ENCODE results near the gene NOP58.
A peak's percentile ranks its signal among the peaks of the same experiment; 100 is the strongest.

The NOP58 gene

DNA sequence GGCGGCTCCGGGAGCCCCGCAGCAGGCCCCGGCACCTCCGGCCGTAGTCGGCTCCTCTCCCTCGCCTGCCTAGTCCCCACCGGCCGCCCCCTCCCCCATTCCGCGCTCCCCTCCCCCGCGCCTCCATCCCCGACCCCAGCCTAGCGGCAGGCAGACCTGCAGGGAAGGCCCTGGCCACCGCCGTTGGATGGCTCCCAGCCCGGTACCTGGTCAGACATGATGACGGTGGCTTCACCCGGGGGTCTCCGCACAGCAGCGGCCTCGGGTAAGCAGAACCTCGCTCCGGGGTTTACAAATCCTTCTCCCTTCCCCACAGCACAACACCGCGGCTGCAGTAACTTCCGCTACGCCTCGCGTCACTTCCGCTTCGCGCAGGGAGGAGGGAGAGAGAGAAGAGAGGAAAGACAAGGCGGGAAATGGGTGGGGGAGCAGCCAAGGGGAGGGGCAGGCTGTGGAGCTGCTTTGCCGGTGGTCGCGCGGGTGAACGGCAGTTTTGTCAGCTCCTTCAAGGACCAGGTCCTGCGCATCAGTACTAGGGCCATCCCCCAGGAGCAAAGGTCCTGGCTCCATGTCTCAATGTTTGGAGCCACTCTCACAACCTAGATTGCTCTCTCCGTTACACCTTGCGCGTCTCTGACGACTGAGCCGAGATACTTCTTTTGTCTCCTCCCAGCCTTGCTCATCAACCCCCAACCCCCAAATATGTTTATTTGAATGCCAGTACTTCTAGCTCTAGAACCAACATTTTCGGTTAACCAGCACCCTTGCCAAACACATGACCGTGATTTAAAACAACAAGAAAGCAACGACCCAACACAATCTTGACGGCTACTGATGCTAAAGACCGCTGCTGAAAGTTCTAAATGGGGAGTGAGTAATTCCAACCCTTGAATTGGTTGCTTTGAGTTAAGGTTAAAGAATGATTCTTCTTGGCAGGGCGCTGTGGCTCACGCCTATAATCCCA is 27.0 kb upstream of the NOP58 start, which contains the start of gene SUMO1:
SUMO1 (minus strand) TSS at position 364 of the 964 bp plus-strand sequence; CDS start at position 218, 146 bp downstream.
- H3K36me3 ChIP-seq (ENCODE audit: control insufficient read depth in 2 of 2, insufficient read depth in 1 of 2, low read length in 2 of 2): peaks cover 0 to 3% of the 10 kb centered on the region in 2 experiments; a peak in 2 of 3 replicates
- peak within 1 kb of the TSS; percentile 90 for H3K4me3 ChIP-seq (ENCODE audit: low read depth, low read length)
- H3K27ac ChIP-seq (ENCODE audit: extremely low read depth, low read depth, low read length): peak within 1 kb of the TSS; percentile 84
- no peaks in the 10 kb centered on the region for H3K9me3 ChIP-seq (ENCODE audit: control insufficient read depth, insufficient read depth, low read depth, low read length)
- ChIA-PET POLR2A (interaction anchor here (0.7 to 1.0 kb wide), 6 partner anchors 17 to 458 kb away, joined by 3 to 4 read pairs (median 3); partner anchors contain the start of gene ALS2), CTCF (interaction anchor here (0.7 to 0.9 kb wide), 2 partner anchors 9 to 378 kb away, joined by 3 read pairs; no protein-coding TSS in a partner anchor)
- H3K4me1 ChIP-seq (ENCODE audit: control insufficient read depth, insufficient read depth, low read length): peaks cover 6% of the 10 kb centered on the region
- TF ChIP-seq ZNF394 (tag by site-specific recombination; IDR thresholded peaks at IDR 0.05; ENCODE audit: borderline replicate concordance) (peak; percentile 49; the same call in 1 of the 2 replicates), ZNF426 (tag by site-specific recombination; IDR thresholded peaks at IDR 0.05) (no peak), GLIS2 (tag by site-specific recombination; IDR thresholded peaks at IDR 0.05) (peak; percentile 32; the same call in 1 of the 2 replicates), SP3 (tag by site-specific recombination; IDR thresholded peaks at IDR 0.05) (peak; percentile 63), ZNF76 (tag by site-specific recombination; IDR thresholded peaks at IDR 0.05; ENCODE audit: borderline replicate concordance, low read depth) (peak; percentile 43; the same call in 1 of the 2 replicates), SP2 (tag by site-specific recombination; IDR thresholded peaks at IDR 0.05) (peak; percentile 79), KLF1 (tag by site-specific recombination; IDR thresholded peaks at IDR 0.05) (0 out of 2 replicates have a peak, but pooled peaks have one; percentile 17), ZFP41 (tag by site-specific recombination; IDR thresholded peaks at IDR 0.05; ENCODE audit: borderline replicate concordance) (no peak), MYNN (tag by site-specific recombination; IDR thresholded peaks at IDR 0.05; ENCODE audit: borderline replicate concordance) (no peak), ZXDB (tag by site-specific recombination; IDR thresholded peaks at IDR 0.05) (peak; percentile 71; the same call in 1 of the 2 replicates), ZNF24 (tag by site-specific recombination; IDR thresholded peaks at IDR 0.05) (peak; percentile 54; the same call in 1 of the 2 replicates), ZSCAN16 (tag by site-specific recombination; IDR thresholded peaks at IDR 0.05) (0 out of 2 replicates have a peak, but pooled peaks have one; percentile 9), ZNF600 (tag by site-specific recombination; IDR thresholded peaks at IDR 0.05) (peak; percentile 35; the same call in 1 of the 2 replicates), ZBTB21 (tag by site-specific recombination; IDR thresholded peaks at IDR 0.05) (peak; percentile 57; the same call in 1 of the 2 replicates), ZEB2 (tag by site-specific recombination; IDR thresholded peaks at IDR 0.05) (0 out of 2 replicates have a peak, but pooled peaks have one; percentile 43), ZNF629 (tag by site-specific recombination; IDR thresholded peaks at IDR 0.05) (peak; percentile 83), ZNF596 (tag by site-specific recombination; IDR thresholded peaks at IDR 0.05) (0 out of 2 replicates have a peak, but pooled peaks have one; percentile 23), ZNF335 (tag by site-specific recombination; conservative IDR thresholded peaks at IDR 0.05) (peak; percentile 68), ZNF423 (tag by site-specific recombination; IDR thresholded peaks at IDR 0.05) (no peak), ZNF558 (tag by site-specific recombination; IDR thresholded peaks at IDR 0.05) (no peak), ZSCAN30 (tag by site-specific recombination; IDR thresholded peaks at IDR 0.05) (0 out of 2 replicates have a peak, but pooled peaks have one; percentile 49)
- TF ChIP-seq, protein P1, sequence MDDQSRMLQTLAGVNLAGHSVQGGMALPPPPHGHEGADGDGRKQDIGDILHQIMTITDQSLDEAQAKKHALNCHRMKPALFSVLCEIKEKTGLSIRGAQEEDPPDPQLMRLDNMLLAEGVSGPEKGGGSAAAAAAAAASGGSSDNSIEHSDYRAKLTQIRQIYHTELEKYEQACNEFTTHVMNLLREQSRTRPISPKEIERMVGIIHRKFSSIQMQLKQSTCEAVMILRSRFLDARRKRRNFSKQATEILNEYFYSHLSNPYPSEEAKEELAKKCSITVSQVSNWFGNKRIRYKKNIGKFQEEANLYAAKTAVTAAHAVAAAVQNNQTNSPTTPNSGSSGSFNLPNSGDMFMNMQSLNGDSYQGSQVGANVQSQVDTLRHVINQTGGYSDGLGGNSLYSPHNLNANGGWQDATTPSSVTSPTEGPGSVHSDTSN (CRISPR knock-in tag; IDR thresholded peaks at IDR 0.05): peak; percentile 53; the same call in 1 of the 2 replicates
- TF ChIP-seq, protein P2, sequence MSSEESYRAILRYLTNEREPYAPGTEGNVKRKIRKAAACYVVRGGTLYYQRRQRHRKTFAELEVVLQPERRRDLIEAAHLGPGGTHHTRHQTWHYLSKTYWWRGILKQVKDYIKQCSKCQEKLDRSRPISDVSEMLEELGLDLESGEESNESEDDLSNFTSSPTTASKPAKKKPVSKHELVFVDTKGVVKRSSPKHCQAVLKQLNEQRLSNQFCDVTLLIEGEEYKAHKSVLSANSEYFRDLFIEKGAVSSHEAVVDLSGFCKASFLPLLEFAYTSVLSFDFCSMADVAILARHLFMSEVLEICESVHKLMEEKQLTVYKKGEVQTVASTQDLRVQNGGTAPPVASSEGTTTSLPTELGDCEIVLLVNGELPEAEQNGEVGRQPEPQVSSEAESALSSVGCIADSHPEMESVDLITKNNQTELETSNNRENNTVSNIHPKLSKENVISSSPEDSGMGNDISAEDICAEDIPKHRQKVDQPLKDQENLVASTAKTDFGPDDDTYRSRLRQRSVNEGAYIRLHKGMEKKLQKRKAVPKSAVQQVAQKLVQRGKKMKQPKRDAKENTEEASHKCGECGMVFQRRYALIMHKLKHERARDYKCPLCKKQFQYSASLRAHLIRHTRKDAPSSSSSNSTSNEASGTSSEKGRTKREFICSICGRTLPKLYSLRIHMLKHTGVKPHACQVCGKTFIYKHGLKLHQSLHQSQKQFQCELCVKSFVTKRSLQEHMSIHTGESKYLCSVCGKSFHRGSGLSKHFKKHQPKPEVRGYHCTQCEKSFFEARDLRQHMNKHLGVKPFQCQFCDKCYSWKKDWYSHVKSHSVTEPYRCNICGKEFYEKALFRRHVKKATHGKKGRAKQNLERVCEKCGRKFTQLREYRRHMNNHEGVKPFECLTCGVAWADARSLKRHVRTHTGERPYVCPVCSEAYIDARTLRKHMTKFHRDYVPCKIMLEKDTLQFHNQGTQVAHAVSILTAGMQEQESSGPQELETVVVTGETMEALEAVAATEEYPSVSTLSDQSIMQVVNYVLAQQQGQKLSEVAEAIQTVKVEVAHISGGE (tag by site-specific recombination; conservative IDR thresholded peaks at IDR 0.05; ENCODE audit: low read depth): peak; percentile 93
- TF ChIP-seq, protein P3, sequence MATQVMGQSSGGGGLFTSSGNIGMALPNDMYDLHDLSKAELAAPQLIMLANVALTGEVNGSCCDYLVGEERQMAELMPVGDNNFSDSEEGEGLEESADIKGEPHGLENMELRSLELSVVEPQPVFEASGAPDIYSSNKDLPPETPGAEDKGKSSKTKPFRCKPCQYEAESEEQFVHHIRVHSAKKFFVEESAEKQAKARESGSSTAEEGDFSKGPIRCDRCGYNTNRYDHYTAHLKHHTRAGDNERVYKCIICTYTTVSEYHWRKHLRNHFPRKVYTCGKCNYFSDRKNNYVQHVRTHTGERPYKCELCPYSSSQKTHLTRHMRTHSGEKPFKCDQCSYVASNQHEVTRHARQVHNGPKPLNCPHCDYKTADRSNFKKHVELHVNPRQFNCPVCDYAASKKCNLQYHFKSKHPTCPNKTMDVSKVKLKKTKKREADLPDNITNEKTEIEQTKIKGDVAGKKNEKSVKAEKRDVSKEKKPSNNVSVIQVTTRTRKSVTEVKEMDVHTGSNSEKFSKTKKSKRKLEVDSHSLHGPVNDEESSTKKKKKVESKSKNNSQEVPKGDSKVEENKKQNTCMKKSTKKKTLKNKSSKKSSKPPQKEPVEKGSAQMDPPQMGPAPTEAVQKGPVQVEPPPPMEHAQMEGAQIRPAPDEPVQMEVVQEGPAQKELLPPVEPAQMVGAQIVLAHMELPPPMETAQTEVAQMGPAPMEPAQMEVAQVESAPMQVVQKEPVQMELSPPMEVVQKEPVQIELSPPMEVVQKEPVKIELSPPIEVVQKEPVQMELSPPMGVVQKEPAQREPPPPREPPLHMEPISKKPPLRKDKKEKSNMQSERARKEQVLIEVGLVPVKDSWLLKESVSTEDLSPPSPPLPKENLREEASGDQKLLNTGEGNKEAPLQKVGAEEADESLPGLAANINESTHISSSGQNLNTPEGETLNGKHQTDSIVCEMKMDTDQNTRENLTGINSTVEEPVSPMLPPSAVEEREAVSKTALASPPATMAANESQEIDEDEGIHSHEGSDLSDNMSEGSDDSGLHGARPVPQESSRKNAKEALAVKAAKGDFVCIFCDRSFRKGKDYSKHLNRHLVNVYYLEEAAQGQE (tag by site-specific recombination; IDR thresholded peaks at IDR 0.05): no peak
- TF ChIP-seq, protein P4, sequence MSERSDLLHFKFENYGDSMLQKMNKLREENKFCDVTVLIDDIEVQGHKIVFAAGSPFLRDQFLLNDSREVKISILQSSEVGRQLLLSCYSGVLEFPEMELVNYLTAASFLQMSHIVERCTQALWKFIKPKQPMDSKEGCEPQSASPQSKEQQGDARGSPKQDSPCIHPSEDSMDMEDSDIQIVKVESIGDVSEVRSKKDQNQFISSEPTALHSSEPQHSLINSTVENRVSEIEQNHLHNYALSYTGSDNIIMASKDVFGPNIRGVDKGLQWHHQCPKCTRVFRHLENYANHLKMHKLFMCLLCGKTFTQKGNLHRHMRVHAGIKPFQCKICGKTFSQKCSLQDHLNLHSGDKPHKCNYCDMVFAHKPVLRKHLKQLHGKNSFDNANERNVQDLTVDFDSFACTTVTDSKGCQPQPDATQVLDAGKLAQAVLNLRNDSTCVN (tag by site-specific recombination; optimal IDR thresholded peaks at IDR 0.05): peak; percentile 28
- TF ChIP-seq, protein P5, sequence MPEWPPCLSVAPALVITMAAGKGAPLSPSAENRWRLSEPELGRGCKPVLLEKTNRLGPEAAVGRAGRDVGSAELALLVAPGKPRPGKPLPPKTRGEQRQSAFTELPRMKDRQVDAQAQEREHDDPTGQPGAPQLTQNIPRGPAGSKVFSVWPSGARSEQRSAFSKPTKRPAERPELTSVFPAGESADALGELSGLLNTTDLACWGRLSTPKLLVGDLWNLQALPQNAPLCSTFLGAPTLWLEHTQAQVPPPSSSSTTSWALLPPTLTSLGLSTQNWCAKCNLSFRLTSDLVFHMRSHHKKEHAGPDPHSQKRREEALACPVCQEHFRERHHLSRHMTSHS (tag by site-specific recombination; IDR thresholded peaks at IDR 0.05): no peak

All from HEK293 (cell line).